OCI-LY7 (cell line): ENCODE measurements around the gene RGL1.

Experiments
- EZH2phosphoT487 ChIP-seq: fragments of 200-600 bp; sonication (generic); IDR thresholded peaks from 2 replicates; pipeline ENCODE4 v1.6.1; 2018; ENCODE audit warnings: low read depth, borderline replicate concordance, mild to moderate bottlenecking, mixed run types, antibody characterized with exemption, low read length, moderate library complexity, mixed read lengths
- TF ChIP-seq, protein P1 (sequence below): fragments of 200-600 bp; sonication (generic); conservative IDR thresholded peaks from 2 replicates; pipeline ENCODE4 v1.5.1; 2014; ENCODE audit warnings: mild to moderate bottlenecking, antibody characterized with exemption, low read length, moderate library complexity, mixed read lengths

DNA sequence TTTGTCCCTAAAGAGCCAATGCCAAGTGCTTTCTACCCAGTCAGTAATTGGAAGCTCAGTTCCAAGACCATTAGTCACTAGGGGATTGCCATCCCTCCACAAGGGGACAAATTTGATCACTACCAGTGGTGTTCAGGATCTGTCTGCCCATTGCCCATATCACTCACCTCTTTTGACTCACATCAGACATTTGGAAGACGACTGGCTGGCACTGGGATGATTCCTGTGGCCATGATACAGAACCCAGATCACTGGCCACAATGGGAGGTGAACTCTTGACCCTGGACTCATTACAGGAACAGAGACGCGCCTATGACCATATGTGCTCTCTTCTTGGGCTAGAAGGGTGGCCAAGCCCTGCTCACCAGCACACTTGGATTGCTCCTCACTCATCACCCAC, 161.6 kb downstream of the RGL1 start:
- TF ChIP-seq, protein P1, sequence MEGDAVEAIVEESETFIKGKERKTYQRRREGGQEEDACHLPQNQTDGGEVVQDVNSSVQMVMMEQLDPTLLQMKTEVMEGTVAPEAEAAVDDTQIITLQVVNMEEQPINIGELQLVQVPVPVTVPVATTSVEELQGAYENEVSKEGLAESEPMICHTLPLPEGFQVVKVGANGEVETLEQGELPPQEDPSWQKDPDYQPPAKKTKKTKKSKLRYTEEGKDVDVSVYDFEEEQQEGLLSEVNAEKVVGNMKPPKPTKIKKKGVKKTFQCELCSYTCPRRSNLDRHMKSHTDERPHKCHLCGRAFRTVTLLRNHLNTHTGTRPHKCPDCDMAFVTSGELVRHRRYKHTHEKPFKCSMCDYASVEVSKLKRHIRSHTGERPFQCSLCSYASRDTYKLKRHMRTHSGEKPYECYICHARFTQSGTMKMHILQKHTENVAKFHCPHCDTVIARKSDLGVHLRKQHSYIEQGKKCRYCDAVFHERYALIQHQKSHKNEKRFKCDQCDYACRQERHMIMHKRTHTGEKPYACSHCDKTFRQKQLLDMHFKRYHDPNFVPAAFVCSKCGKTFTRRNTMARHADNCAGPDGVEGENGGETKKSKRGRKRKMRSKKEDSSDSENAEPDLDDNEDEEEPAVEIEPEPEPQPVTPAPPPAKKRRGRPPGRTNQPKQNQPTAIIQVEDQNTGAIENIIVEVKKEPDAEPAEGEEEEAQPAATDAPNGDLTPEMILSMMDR: no peak
- no peak for TF ChIP-seq EZH2phosphoT487
